ENCODE results near the gene TMTC2.
"Not testable (repeated sequence)": the region's sequence is repeated elsewhere in the genome, so short reads cannot be mapped to it uniquely, and the experiment has no call there.

The TMTC2 gene

GRCh38 chr12:82725741-82726140 lies 39.0 kb downstream of the TMTC2 start:
- no peak for DNase-seq (ENCODE audit: low read depth in 2 of 2)

GRCh38 chr12:82727886-82728285 lies 41.2 kb downstream of the TMTC2 start:
- DNase-seq (ENCODE audit: low read depth in 2 of 2): no peak

GRCh38 chr12:82728710-82729109 lies 42.0 kb downstream of the TMTC2 start:
- no peak for DNase-seq (ENCODE audit: low read depth in 2 of 2)

GRCh38 chr12:82730953-82731459 lies 44.3 kb downstream of the TMTC2 start:
- DNase-seq (ENCODE audit: low read depth in 2 of 2): no peak

- DNase-seq (ENCODE audit: low read depth in 2 of 2): no peak
Measured at GRCh38 chr12:82740129-82741000, 53.7 kb downstream of the TMTC2 start.

GRCh38 chr12:82745063-82745674 lies 58.5 kb downstream of the TMTC2 start:
- DNase-seq (ENCODE audit: low read depth in 2 of 2): no peak

- DNase-seq (ENCODE audit: low read depth in 2 of 2): no peak
Measured at GRCh38 chr12:82745807-82746206, 59.1 kb downstream of the TMTC2 start.

GRCh38 chr12:82746668-82747067 lies 60.0 kb downstream of the TMTC2 start:
- no peak for DNase-seq (ENCODE audit: low read depth in 2 of 2)

- DNase-seq (ENCODE audit: low read depth in 2 of 2): no peak
Measured at GRCh38 chr12:82749015-82749414, 62.3 kb downstream of the TMTC2 start.

- DNase-seq (ENCODE audit: low read depth in 2 of 2): no peak
Measured at GRCh38 chr12:82754856-82755255, 68.2 kb downstream of the TMTC2 start.

- no peak for DNase-seq (ENCODE audit: low read depth in 2 of 2)
Measured at GRCh38 chr12:82756303-82756702, 69.6 kb downstream of the TMTC2 start.

GRCh38 chr12:82757059-82757458 lies 70.4 kb downstream of the TMTC2 start:
- DNase-seq (ENCODE audit: low read depth in 2 of 2): no peak

- DNase-seq (ENCODE audit: low read depth in 2 of 2): no peak
Measured at GRCh38 chr12:82757656-82758055, 71.0 kb downstream of the TMTC2 start.

- no peak for DNase-seq (ENCODE audit: low read depth in 2 of 2)
Measured at GRCh38 chr12:82758749-82759330, 72.1 kb downstream of the TMTC2 start.

GRCh38 chr12:82760423-82760822 lies 73.7 kb downstream of the TMTC2 start:
- DNase-seq (ENCODE audit: low read depth in 2 of 2): no peak

GRCh38 chr12:82765206-82765605 lies 78.5 kb downstream of the TMTC2 start:
- DNase-seq (ENCODE audit: low read depth in 2 of 2): not testable (repeated sequence)

GRCh38 chr12:82765971-82766705 lies 79.4 kb downstream of the TMTC2 start:
- DNase-seq (ENCODE audit: low read depth in 2 of 2): no peak

- DNase-seq (ENCODE audit: low read depth in 2 of 2): no peak
Measured at GRCh38 chr12:82774666-82775065, 88.0 kb downstream of the TMTC2 start.

GRCh38 chr12:82780517-82780916 lies 93.8 kb downstream of the TMTC2 start:
- no peak for DNase-seq (ENCODE audit: low read depth in 2 of 2)

- no peak for DNase-seq (ENCODE audit: low read depth in 2 of 2)
Measured at GRCh38 chr12:82781309-82781997, 94.7 kb downstream of the TMTC2 start.

GRCh38 chr12:82783435-82783834 lies 96.7 kb downstream of the TMTC2 start:
- DNase-seq (ENCODE audit: low read depth in 2 of 2): no peak

Measured in stimulated activated CD4-positive, alpha-beta T cell treated with anti-CD3 and anti-CD28 coated beads, Interleukin-4, amount 100 ng/mL, for 48 hours (primary cell).